Stimulated activated CD4-positive, alpha-beta T cell treated with anti-CD3 and anti-CD28 coated beads, TNF-alpha, amount 100 ng/mL, for 48 hours (primary cell): ENCODE measurements around the gene OR51B6.
"Not testable (repeated sequence)": the region's sequence is repeated elsewhere in the genome, so short reads cannot be mapped to it uniquely, and the experiment has no call there.

Experiments used
- DNase-seq, 3 donors: peaks; one replicate each; pipeline ENCODE4 v3.0.0-alpha.2; 2020; ENCODE audit warnings: low read depth in 3 of 3

OR51B6 gene

DNA sequence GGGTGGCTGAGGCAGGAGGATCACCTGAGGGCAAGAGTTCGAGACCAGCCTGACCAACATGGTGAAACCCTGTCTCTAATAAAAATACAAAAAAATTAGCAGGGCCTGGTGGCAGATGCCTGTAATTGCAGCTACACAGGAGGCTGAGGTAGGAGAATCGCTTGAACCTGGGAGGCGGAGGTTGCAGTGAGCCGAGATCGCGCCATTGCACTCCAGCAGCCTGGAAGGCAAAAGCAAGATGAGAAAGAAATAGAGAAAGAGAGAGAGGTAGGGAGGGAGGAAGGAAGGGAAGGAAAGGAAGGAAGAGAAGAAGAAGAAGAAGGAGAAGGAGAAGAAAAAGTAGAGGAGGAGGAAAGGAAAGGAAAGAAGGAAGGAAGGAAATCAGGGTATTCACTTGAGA, 15.1 kb downstream of the OR51B6 start:
- DNase-seq = not testable (repeated sequence)

DNA sequence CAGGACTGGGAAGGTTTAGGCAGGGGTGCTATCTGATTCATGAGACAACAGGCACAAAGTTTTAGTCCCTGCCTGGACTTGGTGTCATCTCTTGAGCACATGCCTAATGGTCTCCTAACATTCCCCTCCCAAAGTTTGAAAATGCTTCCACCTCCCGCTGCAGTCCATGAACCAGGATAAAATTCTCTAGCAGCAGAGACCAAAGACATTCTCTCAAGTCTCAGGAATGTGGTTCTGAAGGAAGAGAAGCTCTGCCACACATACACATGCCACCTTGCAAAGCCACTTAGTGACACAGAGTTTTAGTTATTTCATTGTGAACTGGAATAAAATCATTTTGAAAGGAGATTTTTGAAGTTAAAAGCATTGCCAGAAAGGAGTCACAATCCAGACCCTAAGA, 15.5 kb downstream of the OR51B6 start:
- no peak for DNase-seq

DNA sequence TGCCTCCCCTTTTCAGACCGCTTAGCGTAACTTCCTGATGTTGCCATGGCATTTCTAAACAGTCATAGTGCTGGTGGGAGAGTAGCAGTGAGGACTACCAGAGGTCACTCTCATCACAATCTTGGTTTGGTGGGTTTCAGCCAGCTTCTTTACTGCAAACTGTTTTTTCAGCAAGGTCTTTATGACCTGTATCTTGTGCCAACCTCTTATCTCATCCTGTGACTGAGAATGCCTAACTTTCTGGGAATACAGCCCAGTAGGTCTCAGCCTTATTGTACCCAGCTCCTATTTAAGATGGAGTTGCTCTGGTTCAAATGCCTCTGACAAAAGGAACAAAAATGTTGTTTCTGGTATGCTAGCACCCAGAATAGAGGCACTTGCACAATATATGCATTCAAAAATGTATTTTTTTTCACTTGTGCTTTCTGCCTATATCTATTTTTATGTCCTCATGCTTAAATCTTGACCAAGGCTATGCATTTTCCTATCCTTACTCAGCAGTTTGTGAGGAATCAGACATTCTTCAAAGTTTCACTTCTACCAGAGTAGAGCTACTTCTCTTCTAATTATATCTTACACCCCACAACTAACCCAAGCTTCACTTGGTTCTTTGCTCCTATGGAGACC, 16.3 kb downstream of the OR51B6 start:
- no peak for DNase-seq

DNA sequence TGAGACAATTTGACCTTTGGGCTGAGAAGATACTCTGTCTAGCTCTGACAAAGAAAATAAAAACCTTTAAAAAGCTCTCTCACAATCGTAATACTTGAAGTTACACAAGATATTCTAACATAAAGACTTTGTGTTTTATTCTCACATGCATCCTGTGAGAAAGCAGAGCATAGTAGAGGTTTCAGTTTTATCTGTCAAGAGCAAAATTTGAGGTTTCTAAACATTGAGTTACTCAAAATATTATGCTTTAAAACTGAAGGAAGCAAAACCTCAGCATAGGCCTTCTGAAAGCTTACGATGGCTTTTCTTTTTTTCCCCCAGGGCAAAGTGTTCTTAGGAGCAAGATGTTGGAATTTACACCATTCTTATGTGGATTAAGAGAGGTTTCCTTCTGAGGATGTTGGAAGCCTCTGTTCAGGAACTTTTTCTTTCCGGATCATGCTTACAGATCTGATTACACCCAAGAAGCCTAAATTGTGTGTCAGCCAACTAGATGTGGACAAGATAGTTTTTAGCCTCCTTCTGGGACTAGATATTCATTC, 17.3 kb downstream of the OR51B6 start:
- DNase-seq = no peak

DNA sequence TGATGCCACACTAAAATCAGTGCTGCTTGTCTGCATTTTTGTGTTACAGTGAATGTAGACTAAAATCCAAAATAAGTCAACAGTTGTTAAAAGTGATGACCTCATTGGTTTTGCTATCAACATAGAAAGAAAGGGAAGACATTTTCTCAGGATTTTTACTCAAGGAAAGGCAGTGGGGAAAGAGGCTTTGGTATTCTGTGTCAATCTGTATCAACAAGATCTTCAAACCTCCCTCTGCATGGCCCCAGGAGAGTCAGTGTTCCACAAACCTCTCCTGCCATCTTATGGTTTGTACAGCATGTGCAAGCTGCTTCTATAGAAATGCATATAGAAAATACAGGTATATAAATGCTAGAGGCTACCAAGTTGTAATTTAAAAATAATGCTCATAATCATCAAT, 18.5 kb downstream of the OR51B6 start:
- no peak for DNase-seq

DNA sequence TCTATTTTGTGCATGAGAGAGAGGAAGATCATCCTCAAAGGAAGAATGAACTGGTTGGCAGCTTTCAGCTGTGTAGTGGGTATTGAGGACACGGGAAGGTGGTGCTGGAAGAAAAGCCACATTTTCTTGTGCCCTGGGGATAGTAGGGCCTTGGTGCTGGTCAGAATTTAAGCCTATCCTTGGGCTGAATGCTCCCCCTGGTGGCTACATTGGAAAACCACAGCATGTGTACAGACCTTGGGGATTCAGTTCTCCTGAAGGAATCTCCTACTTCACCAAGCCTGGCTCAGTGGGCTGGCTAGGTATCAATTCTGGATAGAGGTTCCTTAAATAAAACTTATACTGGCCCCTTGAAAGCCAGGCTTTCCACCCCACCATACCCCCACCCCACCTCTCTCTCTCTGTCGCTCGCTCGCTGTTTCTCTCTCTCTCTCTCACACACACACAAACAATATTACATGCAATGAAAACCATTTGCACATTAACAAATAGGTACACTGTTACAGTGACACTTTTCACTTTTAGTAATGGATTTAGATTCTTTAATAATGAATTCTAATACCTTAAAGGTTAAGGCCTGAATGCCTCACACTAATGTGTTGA, 29.5 kb downstream of the OR51B6 start:
- DNase-seq = peak in 2 of 3 donors; percentile 6 to 8

DNA sequence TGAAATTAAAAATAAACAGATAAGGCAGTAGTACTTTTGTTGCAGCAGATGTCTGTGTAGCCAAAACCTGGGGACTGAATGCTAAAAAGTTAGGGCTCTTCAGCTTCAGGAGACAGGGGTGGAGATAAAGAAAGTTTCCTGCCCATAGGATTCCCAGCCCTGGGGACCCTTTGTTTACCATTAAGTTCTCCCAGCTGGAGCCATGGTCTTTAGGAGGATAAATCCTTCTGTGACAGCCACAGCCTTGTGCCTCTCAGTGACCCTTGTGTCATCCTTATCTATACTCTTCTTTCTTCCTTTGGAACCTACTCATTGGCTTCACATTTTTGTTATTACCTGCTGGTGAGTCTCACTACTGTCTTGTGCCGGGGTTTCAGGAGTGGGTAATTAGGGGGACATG, 32.3 kb downstream of the OR51B6 start, which contains the start of gene OR51M1:
Gene OR51M1, plus strand, starts transcription at position 237 of the 400 bp plus-strand sequence. CDS start 5,587 bp downstream, outside the sequence.
- no peak for DNase-seq

DNA sequence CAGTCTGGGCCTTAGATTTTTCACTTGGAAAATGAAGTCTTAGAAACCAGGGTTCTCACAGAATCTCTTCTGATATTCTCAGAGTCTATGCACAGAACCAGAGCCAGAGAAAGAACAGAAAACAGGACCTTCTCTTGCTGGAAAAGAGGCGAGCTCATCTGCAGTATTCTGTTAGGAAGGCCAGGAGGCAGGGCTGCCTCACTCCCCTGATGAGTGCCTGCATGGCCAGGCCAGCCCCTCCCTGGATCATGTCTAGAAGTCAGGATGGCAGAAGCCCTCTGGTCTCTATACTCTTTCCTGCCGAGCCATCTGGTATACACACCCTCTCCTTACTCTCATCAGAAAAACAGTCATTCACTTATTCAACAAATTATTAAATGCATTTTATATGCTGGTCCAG, 33.0 kb downstream of the OR51B6 start:
- DNase-seq = no peak

DNA sequence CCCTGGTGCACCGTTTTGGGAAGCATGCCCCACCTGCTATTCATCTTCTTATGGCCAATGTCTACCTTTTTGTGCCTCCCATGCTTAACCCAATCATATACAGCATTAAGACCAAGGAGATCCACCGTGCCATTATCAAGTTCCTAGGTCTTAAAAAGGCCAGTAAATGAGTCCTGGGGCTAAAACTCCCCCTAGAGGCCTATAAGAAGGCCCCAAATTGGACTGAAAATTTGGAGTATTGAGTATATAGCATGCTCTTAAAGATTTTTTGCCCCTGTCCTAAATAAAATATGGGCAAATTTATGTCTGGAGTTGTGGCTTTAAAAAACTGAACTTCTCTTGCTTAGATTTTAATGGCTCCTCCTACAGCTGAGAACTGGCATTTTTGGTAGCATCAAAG, 38.9 kb downstream of the OR51B6 start:
- DNase-seq = no peak

DNA sequence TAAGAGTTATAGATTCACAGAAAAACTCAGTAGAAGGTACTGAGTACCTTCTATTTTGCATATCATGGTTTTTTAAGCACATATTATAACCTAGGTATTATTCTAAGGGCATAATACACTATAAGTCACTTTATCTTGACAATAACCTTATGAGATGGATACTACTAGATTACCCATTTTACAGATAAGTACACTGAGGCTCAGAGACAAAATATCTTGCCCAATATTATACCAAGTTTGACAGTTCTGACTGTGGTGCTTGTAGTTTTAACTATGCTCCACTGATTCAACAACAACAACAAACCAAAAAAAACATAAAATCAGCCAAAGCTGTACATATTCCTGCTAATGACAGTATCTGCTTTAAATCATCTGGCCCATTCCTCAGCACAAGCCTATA, 42.8 kb downstream of the OR51B6 start:
- DNase-seq = no peak

DNA sequence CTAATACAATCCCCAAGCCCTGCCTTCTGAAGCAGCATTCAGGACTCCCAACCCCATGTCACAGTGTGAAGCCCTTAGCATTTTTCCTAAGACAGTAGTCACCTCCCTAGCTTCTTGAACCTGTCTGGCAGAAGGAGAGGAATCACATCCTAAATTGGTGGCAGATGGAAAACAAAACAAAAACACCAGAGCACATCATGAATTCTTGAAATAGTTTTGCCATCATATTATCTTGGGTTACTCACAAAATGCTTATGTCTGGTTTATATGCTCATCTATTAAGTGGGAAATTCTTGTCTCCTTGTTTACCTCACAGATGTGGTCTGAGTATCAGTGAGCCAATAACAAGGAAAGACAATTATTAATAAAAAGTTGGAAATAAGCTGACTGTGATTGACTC, 47.6 kb downstream of the OR51B6 start:
- no peak for DNase-seq
